HG02852 (cell line): Measurements from ENCODE around the gene STX16.
A peak's percentile ranks its signal among the peaks of the same experiment; 100 is the strongest.

Experiments used
- ATAC-seq: cut with Tn5 transposase; IDR thresholded peaks from one replicate; pipeline ENCODE4 v1.9.1; 2021; ENCODE audit warnings: mild to moderate bottlenecking, moderate library complexity; ENCODE audit not compliant: unreplicated experiment

Gene STX16, protein sequence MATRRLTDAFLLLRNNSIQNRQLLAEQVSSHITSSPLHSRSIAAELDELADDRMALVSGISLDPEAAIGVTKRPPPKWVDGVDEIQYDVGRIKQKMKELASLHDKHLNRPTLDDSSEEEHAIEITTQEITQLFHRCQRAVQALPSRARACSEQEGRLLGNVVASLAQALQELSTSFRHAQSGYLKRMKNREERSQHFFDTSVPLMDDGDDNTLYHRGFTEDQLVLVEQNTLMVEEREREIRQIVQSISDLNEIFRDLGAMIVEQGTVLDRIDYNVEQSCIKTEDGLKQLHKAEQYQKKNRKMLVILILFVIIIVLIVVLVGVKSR

DNA sequence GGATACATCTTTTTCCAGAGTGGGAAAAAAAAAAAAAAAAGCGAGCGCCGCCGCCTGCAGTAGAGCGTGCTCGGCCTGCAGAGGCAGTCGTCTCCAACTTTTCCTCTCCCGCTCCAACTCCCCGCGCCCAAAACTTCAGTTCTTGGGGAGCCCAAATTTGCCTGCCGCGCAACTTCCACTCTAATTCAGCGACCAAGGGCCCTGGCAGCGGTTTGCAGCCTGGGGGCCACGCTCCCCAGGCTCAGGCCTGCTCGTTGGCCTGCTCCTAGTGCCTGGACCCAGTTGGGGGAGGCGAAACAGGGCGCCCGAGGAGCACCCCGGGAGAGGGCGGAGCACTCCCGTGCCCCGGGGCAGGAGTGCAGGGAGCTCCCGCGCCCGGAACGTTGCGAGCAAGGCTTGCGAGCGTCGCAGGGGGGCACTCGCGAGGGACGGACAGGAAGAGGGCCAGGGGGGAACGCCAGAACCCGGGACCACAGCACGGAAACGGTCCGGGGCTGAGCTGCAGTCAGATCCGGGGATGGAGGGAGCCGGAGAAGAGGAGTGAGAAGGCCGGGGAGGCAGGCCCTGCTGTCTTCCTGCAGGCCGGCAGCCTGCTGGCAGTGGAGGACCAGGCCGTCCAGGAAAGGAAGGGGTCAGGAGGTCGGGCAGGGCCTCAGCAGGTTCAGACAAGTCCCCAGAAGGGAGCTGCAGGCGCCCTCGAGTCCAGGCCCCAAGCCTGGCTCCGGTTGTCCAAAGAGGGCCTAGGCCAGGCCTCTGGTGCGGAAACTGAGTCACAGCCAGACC, at the start of gene STX16:
TSS of gene STX16 (plus strand) at position 508 of the 783 bp plus-strand sequence. CDS start 724 bp downstream, outside the sequence.
- peak; percentile 65 for ATAC-seq

DNA sequence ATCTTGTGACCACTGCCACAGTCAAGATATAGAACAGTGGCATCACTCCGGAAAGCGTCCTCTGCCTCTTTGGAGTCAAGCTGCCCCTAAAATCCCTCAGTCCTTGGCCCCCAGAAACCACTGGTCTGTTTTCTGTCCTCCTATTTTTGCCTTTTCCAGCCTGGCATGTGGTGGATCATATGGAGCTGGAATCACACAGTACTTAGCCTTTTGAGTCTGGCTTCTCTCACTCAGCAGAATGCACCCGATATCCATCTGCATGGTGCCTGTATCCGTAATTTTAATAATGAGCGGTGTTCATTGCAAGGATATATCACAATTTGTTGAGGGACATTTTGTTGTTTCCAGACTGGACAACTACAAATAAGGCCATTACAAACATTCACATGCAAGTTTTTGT, 49.0 kb upstream of the STX16 start:
- no peak for ATAC-seq

DNA sequence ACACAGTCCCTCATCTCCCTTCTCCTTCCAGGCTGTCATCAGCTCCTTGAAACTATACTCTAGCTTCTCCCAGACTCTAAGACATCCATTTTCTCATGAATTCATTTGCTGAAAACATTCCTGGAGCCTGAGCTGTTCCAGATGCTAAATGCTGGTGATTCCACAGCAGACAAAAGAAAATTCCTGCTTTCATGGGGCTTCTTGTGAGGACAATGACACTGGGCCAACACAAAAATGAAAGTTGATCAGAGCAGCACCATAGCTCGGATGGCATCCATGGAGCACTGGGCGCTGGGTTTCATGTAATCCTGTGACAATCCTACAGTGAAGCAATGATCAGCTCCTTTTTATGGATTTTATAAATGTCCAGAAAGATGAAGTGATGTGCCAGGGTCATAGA, 47.4 kb upstream of the STX16 start:
- no peak for ATAC-seq

DNA sequence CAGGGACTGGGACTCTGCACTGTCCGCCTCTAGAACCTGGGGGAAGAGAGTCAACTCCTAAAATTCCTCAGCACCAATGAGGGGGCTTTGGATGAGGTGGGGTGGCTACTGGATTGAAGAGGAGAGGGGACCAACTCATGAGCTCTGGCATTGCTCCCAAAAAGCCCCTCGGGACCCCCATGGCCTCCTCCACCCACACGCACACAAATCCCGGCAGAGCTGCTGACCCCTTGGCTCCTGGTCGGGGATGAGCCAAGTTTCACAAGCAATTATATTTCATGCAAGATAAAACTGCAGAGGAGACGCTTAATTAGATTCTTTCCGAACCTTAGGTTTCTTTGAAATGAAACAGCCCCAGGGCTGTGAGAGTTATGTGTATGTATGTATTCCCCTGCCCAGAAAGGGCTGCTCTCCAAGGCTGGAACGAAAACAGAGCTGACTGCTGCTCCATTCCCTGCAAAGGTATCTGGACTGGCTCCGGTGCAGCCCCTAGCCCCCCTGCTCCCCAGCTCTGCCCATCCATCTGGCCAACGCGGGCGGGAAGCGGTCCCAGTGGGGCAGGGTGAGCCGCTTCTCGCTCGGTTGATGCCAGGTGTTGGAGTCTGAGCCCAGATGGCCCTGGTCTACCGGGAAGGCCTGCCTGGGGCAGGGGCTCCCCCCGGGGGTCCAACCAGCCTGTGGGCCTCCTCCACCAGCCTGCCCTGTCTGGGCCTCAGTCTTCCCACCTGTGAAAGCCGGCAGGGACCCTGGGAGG, 46.8 kb upstream of the STX16 start:
- ATAC-seq: no peak

DNA sequence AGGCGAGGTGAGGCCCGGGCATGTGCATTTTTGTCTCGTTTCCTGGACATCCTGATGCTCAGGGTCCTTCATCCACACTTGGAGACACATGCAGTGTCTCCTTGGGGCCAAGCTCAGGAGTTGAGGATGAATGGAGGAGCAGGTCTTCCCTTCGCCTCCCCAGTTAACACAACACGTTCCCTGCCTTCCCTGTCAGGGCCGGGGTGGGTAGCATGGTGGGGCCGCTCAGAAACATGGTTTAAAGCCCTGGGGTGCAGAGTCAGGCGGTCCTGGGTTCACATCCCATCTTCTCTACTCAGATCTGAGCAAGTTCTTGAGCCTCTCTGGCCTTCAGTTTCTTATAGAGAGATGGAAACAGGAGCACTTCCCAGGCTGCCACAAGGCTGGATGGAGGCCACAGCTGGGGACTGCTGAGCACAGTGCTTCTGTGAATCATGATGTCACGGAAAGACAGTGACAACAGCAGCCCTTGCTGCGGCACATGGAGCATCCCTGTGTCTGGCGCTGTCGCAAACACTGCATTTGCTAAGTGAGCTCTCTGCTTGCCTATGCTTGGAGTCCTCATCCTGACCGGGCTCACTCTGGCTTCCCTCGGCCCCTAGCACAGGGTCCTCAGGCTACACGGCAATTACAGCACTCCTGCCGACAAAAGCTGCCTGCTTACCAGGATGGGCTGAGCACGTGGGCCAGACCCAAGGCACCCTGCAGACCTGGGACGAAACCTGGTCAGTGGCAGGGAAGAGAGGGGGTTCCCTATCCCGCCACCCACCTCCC, 45.6 kb upstream of the STX16 start:
- no peak for ATAC-seq

DNA sequence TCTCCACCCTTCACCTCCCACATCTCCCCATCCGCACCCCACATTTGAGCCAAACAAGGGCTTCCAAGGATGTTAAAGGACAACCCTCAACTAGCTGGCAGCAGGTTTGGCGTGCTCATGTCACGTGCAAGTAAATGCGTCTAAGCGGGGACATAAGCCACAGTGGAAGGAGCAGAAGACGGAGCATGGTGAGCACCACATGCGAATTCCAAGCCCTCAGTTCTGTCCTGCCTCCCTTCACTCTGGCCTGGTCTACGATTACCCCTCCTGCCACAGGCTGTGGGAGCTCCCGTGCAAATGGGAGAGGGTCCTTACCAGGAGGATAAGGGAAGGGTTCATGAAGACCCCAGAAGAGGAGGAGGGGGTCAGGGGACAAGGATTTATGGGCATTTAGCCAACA, 44.9 kb upstream of the STX16 start:
- ATAC-seq: no peak

DNA sequence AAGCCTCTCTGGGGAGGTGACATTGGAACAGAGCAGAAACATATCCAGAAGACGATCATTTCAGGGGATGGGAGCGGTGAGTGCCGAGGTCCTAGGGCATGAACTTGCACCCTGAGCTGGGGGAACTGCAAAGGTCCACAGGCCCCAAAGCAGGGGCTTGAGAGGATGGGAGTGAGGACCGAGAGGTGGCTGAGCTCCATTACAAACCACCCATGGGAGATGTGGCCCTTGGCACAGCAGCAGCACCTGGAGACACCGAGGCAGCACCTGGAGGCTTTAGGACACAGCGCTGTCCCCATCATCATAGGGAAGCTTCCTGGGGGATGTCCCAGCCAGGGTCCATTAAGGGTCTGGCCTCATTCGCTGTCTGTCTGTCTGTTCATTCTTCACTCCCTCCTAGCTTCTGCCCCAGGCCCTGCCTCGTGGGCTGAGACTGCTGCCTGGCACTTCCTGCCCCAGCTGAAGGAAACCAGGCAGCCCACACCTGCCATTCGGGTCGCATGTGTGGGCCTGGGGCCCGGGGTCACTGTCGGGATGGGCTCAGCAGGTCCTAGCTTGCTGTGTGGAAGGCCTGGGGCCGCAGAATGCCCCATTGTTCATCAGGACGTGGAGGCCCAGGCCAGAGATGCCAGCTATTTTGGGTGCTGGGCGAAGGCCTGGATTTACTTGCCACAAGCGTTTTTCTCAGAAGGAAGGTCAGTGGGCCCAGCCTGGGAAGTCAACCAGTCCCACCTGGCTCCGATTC, 42.8 kb upstream of the STX16 start:
- no peak for ATAC-seq

DNA sequence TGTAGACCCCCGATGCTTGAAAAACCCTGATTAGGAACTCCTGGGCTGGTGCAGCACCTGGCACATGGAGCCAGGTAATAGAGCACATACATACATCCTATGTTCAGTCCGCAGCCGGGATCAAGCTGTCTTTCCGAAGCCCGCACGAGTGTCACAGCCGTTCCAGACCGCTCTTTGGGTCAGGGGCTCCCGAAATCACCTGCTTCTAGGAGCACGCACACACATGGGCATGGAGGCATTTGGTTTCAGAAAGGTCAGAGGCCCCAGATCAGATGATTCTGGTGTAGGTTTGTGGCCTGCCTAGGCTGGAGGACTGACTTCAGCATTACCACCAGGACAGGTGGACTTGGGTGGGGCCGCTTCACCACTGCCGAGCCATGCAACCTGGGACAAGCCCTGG, 42.1 kb upstream of the STX16 start:
- no peak for ATAC-seq

DNA sequence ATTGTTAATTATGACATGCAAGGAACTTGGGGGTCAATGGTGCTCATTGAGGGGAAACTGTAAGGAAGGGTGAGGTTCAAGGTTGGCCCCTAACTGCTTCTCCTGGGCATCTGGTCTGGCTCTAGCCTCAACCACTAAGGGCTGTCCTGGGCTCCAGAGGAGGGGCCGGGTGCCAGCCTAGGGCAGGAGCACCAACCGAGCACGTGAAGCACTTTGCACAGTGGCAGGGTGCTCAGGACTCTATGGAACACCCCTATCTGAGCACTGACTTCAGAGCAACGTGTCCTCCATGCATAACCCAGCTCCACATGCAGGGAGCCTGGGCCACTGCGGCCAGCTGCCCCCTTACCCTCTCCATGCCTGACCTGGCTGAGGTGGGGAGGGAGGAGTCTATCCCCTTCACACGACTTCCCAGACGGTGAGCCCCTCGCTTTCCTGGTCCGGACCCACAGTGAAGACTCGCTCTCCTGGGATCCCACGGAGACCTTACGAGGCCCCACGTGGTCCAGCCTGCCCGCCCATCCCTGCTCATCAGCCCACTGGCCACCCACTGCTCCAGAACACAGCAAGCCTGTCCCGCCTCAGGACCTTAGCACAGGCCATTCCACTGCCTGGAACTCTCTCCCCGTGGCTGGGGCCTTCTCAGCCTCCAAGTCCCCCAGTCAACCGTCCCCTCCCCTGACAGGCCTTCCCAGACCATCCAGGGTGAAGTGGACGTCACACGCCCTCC, 40.8 kb upstream of the STX16 start:
- ATAC-seq: no peak

DNA sequence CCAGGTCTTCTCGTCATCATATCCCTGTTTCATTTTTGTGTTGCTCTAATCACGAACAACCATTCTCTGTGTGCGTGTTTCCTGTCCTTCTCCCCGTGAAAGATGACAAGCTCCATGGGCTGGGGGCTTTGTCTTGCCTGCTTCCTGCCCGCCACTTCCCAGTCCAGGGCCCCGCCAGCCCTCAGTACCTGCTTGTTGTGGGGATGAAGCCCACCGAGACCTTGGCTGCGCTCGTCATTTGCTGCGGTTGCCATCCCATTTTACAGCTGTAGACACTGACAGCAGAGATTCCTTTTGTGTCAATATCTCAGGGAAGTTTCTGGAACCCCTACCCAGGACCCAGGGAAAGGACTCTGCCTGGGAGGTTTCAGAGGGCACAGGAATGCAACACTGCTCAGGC, 40.3 kb upstream of the STX16 start:
- ATAC-seq: no peak

DNA sequence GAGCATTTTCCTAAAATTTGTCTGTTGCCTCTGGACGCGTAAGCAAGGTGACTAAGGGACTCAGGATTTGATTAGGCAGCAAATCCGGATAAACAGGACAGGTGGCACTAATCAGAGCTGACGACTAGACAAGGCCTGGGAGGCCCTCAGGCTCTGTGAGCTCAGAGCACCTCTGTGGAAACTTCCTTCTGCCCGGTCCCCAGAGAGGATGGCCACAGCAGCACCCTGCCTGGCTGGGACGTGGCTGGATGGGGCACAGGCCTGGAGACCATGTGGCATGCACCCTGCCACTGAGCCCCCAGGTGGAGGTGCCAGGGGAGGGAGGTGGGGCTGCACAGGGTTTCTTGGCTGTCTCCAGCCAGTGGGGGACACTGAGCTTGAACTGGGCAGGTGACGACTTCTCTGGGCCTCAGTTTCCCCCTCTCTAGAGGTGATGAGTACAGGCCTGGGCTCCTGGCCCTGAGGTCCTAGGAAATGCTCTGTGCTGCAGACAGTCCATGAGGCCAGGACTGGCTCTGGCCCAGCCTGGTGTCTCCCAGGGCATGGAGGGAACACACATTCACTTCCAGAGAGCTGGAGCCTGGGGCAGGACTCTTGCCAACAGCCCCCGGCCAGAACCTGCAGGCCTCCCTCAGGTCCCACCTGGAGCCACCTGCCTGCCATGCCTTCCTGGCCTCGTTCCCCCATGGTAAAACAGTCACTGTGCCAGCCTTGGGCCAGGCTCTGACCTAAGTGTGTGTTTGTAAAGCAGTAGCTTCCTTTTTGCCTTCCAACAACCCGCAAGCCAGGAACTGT, 39.6 kb upstream of the STX16 start:
- no peak for ATAC-seq

DNA sequence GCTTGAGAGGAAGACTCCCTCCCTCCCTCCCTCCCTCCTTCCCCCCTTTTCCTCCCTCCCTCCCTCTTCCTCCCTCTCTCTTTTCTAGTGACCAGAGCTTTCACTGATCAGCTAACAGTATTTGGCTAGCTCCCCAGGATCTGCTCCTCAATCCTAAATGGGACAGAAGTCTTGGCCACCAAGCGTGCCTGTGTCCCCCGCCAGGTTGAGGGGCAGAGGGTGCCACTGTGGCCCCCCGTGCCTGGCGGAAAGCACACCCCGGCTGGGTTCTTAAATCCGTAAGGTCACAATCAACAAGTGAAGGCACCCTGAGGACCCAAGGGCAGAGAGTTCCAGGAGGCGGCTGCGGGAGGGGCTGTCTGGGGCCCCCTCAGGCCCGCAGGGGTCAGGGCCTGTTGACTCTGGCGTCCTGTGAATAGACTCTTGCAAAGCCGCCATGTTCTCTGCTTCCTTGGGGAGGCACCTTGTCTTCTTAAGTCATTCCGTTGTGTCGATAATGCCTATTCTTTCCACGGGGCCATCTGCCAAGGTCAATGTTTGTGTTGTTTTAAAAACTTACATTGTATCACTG, 38.9 kb upstream of the STX16 start:
- ATAC-seq: no peak

DNA sequence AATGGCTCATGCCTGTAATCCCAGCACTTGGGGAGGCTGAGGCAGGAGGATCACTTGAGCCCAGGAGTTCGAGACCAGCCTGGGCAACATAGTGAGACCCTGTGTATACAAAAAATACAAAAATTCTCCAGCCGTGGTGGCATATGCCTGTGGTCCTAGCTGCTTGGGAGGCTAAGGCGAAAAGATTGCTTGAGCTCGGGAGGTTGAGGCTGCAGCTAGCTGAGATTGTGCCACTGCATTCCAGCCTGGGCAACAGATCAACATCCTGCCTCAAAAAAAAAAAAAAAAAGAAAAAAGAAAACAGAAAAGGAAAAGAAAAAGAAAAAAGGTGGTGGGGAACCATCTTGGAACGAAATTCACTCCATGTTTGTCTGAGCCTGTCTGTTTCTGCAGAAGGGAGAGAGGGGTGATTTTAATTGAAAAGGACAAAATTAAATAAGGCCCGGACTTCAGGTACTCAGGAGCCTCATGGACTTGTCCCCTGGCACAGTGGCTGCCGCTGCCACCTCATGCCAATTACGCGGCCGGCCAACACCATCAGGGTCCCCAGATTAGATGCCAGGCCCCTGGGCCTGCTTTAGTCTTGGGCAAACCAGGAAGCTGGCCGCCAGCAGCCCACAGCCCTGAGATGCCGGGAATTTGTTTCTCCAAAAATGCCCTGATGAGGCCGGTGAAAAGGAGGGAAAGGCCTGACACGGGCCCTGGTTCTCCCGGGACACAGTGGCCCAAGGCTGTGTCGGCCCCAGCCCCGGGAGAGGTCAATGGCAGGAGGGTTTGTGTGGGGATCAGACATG, 37.8 kb upstream of the STX16 start:
- ATAC-seq: no peak

DNA sequence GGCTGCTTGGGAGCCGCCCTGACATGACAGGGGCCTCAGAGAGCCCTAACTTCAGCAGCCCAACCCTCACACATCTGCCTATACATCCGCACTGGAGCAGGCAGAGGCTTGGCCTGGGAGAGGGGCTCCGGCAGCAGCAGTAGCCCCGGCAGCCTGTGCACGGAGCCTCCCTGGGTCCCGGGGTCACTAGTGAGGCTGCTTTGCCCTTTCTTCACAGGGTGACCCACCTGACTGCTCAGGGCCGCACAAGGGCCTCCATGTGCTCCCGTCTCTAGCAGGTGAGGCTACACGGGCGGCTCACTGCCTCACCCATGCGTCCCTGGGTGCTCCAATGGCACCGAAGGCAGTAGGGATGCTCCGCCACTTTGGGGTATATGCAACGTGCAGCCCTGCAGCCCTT, 36.7 kb upstream of the STX16 start:
- no peak for ATAC-seq

DNA sequence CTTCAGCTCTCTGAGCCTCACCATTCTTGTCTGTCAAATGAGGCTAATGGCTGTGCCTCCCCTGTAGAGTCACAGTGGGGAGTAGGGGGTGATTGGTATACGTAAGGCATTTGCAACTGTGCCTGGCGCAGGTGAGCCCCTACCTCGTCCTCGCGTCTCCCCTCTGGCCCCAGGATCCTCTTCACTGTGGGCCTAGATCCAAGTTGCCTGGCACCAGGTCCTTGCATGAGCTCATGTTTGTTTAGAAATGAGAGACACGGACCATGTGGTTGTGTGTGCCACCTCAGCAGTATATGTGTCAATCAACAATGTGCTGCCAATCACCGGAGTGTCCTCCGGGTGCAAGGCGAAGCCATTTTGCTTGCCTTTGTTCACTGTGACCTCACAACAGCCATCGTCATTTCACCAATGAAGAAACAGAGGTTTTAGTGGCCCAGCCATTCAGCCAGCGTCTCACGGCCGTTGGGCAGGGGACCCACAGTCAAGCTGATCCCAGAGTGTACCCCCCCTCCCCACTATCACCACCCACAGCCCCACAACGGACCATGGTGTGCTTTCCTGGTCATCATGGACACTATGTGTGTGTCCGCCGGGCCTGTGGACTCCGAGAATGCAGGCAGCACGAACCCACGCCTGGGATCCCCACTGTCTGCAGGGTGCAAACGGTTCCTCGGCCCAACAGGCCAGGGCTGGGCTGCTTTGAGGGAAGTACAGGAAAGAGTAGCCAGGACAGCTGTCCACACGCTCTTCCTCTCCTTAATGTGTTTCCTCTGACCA, 35.9 kb upstream of the STX16 start:
- ATAC-seq: no peak

DNA sequence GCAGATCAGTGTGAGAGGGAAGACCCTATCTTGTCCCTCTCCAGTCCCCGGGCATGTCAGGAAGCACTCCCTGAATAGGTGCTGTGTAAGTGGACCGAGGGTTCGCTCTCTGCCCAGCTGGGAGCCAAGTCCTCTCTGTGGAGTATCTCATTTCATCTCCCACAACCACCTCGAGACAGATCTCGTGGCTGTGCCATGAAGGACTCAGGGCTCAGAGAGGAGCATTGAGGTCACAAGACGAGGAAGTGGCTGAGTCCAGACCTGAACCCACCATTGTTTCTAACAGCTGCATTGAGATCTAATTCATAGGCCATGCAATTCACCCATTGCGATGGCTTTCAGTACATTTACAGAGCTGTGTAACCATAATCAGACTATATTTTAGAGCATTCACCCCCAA, 34.7 kb upstream of the STX16 start:
- ATAC-seq: no peak

DNA sequence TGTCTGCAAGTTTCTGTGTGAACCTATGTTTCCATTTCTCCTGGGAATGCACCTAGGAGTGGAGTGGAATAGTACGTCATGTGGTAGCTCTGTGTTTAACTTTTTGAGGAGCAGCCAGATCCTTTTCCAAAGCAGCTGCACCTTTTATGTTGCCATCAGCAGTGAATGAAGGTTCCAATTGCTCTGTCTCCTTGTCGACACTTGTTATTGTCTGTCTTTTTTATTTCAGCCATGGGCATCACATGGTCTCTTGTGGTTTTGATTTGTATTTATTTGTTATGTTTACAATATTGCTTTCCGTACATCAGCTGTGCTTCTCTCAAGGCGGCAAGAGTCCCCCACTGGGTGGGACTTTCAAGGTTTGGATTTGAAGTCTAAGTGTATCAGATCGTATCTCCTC, 33.9 kb upstream of the STX16 start:
- ATAC-seq: no peak
